Endothelial cell of umbilical vein (primary cell): ENCODE measurements around the gene SMAD2.

Experiments
- CTCF ChIP-seq, 2 donors: IDR thresholded peaks; 1 replicate in 1 of 2; 2 replicates in 1 of 2; pipeline ENCODE4 v1.5.1; 2011; ENCODE audit warnings: low read length in 2 of 2, mild to moderate bottlenecking in 2 of 2, moderate library complexity in 2 of 2, control low read depth in 1 of 2, inconsistent platforms in 1 of 2, low read depth in 1 of 2; ENCODE audit not compliant: insufficient read depth in 1 of 2; ENCODE audit errors: extremely low read depth in 1 of 2
- EZH2 ChIP-seq: IDR thresholded peaks from 2 replicates; pipeline ENCODE4 v1.6.1; 2012; ENCODE audit warnings: borderline replicate concordance, low read depth, mild to moderate bottlenecking, moderate library complexity, low read length, inconsistent platforms; ENCODE audit not compliant: severe bottlenecking
- JUN ChIP-seq: IDR thresholded peaks from 2 replicates; pipeline ENCODE4 v1.6.1; 2011; ENCODE audit warnings: borderline replicate concordance, low read depth; ENCODE audit not compliant: insufficient read length, insufficient read depth
- MAX ChIP-seq: IDR thresholded peaks from 2 replicates; pipeline ENCODE4 v1.6.1; 2011; ENCODE audit not compliant: insufficient read depth, insufficient read length
- POLR2A ChIP-seq: IDR thresholded peaks from 2 replicates; pipeline ENCODE4 v1.6.1; 2012; ENCODE audit warnings: low read depth, mild to moderate bottlenecking, control low read depth, low read length
- POLR2AphosphoS5 ChIP-seq: IDR thresholded peaks from 2 replicates; pipeline ENCODE4 v1.6.1; 2012; ENCODE audit warnings: low read depth, mild to moderate bottlenecking, control low read depth, low read length, moderate library complexity; ENCODE audit not compliant: insufficient read depth

GRCh38 chr18:47975105-47975504 is 44.6 kb upstream of the SMAD2 start:
- TF ChIP-seq POLR2AphosphoS5, result no peak
- TF ChIP-seq POLR2A, result no peak
- TF ChIP-seq CTCF (IDR thresholded peaks at IDR 0.05; ENCODE audit: extremely low read depth in 1 of 2, insufficient read depth in 1 of 2, low read depth in 1 of 2, low read length in 2 of 2), result no peak
- TF ChIP-seq MAX, result no peak
- no peak for TF ChIP-seq EZH2
- TF ChIP-seq JUN, result no peak
